ENCODE results near the gene EPG5.

GRCh38 chr18:45837283-45838070 is 129.7 kb downstream of the EPG5 start:
- TF ChIP-seq CTCF (conservative IDR thresholded peaks at IDR 0.05) (no peak), ZFX (IDR thresholded peaks at IDR 0.05) (no peak)

Measured in C4-2B (cell line).